Stimulated activated CD4-positive, alpha-beta T cell treated with anti-CD3 and anti-CD28 coated beads, Interleukin-4, amount 100 ng/mL, for 4 hours (primary cell): Measurements from ENCODE around the gene NAP1L2.
"Not testable (repeated sequence)": the region's sequence is repeated elsewhere in the genome, so short reads cannot be mapped to it uniquely, and the experiment has no call there.

Source experiments
- DNase-seq, 2 experiments: peaks; one replicate each; pipeline ENCODE4 v3.0.0-alpha.2; 2020

Gene NAP1L2, protein sequence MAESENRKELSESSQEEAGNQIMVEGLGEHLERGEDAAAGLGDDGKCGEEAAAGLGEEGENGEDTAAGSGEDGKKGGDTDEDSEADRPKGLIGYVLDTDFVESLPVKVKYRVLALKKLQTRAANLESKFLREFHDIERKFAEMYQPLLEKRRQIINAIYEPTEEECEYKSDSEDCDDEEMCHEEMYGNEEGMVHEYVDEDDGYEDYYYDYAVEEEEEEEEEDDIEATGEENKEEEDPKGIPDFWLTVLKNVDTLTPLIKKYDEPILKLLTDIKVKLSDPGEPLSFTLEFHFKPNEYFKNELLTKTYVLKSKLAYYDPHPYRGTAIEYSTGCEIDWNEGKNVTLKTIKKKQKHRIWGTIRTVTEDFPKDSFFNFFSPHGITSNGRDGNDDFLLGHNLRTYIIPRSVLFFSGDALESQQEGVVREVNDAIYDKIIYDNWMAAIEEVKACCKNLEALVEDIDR

DNA sequence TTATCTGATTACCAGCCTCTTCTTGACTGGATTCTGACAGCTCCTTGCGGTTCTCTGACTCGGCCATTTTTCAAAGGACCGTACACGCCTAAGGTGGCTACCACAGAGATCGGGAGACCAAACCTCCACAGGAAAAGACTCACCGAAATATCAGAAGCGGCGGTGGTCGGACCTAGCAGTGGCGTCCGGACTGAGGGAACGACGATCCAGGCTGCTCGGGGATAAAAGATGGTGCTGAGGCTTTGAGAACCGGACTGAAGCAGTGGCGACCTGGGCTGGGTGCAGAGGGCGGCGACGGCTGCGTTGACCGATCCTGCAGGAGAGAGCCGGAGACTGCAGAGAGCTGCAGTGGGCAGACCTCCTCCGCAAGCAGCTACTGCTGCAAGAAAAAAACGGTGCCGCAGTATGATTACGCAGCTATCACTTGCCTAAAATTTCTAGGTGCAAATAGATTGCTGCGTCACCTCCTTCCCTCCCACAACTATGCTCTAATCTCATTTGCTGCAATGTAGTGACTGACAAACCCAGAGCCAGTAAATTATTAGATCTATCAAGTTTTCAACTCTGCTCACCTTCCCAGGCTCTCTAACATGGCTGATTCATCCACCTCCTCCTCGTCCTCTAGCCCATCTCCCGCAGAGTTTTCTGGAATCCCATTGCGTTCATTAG lies at the start of gene NAP1L2:
Gene NAP1L2 (minus strand): TSS at position 426 of the 669 bp plus-strand sequence. CDS start 359 bp downstream, at position 67.
- DNase-seq = peak; percentile 1 to 55

DNA sequence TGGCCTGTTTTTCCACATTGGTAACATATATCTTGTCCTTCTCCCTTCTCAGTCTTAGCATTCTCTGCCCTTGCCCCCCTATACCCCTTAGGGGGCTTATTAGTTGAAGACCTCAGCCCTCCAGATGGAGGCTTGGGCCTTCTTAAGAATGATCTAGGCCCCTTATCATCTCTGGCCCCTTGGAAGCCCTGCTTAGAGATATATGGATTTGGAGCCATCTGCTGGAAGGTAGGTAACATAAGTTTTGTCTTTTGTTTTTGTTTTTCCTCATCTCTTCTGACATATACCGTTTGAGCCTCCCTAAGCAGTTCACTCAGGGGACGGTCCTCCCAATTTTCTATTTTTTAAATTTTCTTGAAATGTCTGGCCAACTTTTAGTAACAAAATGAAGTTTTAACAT lies 48.3 kb upstream of the NAP1L2 start:
- no peak for DNase-seq

DNA sequence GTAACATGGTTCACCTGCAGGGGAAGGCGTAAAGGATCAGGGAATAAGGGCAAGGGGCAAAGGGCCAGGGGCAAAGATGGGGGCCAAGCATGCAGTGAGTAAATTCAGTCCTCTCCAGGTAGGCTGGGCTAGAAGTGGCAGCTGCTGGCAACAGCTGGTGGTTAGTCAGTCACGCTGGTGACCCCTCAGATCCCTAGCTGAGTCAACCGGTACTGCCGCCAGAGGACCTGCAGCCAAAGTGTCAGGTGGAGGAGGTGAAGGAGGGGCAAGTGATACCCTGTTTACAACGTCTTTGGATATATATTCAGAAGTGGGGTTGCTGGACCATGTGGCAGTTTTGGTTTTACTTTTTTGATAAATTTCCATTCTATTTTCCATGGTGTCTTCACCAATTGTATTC lies 24.6 kb upstream of the NAP1L2 start:
- no peak for DNase-seq

DNA sequence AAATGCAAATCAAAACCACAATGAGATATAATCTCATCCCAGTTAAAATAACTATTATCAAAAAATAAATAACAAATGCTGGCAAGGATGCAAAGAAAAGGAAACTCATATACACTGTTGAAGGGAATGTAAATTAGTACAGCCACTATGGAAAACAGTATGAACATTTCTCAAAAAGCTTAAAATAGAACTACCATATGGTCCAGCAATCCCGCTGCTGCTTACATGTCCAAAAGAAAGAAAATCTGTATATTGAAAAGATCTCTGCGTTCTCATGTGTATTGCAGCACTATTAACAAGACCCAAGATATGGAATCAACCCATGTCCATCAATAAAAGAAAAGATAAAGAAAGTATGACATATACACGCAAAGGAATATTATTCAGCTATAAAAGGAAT lies 3.0 kb upstream of the NAP1L2 start:
- no peak for DNase-seq

- DNase-seq = no peak
These were observed 595 bp upstream of the NAP1L2 start for GRCh38 chrX:73215246-73215645.

- no peak for DNase-seq
These were observed 771 bp downstream of the NAP1L2 start for GRCh38 chrX:73213734-73214425.

GRCh38 chrX:73206366-73206765 lies 8.3 kb downstream of the NAP1L2 start:
- DNase-seq = no peak

DNA sequence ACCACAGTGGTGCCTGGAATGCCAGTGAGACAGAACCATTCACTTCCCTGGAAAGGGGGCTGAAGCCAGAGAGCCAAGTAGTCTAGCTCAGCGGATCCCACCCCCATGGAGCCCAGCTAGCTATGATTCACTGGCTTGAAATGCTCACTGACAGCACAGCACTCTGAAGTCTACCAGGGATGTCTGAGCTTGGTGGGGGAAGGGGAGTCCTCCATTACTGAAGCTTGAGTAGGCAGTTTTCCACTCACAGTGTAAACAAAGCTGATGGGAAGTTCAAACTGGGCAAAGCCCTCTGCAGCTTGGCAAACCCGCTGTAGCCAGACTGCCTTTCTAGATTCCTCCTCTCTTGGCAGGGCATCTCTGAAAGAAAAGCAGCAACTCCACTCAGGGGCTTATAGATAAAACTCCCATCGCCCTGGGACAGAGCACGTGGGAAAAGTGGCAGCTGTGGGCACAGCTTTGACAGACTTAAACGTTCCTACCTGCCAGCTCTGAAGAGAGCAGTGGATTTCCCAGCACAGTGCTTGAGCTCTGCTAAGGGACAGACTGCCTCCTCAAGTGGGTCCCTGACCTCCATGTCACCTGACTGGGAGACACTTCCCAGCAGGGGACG lies 32.0 kb downstream of the NAP1L2 start:
- DNase-seq = no peak

DNA sequence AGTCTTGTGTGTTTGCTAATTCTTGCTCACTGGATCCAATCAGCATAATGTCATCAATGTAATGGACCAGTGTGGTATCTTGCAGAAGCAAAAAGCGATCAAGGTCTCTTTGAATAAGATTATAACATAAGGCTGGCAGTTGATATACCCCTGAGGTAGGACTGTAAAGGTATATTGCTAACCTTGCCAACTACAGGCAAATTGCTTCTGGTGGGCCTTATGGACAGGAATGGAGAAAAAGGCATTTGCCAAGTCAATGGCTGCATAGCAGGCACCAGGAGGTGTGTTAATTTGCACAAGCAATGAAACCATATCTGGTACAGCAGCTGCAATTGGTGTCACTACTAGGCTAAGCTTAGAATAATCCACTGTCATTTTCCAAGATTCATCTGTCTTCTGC lies 45.7 kb downstream of the NAP1L2 start:
- DNase-seq = not testable (repeated sequence)
